Activated T-helper 1 cell treated with Interleukin-2 at 50 U/mL for 16 hours (primary cell): ENCODE results near the gene CARTPT.

ENCODE experiments used
- DNase-seq: peaks from one replicate; pipeline ENCODE4 v3.0.0-alpha.2; 2020; ENCODE audit warnings: low read depth

The CARTPT gene

DNA sequence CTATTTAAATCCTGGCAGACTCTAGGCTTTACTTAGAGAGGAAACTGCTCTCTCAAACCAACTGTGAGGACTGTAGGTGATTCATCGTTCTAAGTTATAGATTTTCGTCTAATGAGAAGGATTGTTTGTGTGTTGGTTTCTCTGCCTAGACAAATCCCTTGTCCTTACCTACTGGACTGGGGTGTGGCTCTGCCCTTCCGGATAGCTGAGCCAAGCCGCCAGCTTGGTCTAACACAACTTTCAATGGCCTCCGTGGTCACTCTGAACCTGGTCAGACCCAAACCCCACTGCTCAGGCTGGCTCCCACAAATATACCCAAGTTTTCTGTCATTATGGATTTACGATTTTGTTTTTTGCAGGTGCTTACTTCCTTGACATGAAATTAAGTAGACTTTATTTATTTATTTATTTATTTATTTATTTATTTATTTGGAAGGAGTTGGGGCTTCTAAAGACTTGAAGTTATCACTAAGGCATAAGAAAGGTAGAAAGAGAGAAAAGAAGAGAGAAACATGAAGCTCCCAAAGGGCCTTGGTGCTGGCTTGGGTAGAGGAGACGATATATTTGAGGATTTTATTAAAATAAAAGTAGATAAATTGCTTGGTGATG, 19.0 kb downstream of the CARTPT start:
- DNase-seq = no peak

DNA sequence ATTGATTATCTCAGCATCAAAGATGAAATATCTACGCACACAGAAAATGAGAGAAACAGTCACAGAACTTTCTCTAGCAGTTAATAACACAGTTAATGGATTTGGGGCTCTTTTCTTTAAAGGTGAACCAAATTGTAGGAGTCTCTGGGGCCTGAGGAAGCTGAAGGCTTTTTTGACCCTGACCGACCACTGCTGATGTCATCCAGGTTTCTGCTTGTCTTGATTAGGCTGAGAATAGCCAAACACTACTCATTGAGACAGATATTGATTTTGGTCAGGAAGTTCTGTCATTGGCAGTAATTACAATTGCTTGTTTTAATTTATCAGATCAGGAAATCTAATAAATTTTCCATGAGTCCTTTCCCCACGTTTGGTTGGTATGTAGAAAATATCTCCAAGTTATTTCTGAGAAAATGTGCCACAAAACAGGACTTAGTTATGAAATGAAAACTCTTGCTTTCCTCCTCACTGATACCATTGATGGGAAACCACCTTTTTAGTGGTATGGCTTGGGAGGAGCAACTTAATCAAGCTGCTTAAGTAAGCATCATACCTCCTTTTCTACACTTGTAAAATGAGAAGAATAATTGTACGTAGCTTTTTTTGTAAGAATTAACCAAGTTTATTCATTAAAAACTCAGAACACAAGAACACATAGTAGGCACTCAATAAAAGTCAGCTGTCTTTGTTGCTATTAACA, 19.7 kb downstream of the CARTPT start:
- DNase-seq = no peak

DNA sequence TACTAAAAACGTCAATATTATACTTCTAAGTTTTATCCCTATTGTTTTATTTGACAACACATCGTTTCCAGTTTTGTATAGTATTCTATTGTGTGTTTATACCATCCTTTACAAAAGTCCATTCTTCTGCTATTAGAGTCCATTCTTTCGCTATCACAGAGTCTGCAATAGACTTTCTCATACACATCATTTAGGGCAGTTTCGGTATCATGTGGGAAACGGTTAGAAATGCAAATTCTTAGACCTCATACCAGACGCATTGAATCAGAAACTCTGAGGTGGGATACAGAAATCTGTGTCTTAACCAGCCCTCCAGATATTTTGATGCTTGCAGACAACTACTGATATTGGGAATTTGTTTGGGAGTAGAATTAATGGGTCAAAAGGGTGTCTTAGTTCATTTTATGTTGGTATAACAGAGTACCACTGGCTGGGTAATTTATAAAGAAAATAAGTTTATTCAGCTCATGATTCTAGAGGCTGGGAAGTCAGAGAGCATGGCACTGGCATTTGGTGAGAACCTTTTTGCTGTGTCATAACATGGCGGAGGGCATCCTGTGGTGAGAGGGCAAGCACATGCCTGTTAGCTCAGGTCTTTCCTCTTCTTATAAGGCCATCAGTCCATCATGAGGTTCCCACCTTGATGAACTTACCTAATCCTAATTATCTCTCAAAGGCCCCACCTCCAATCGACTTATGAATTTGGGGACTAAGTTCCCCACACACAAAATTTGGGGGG, 21.1 kb downstream of the CARTPT start:
- DNase-seq = no peak

DNA sequence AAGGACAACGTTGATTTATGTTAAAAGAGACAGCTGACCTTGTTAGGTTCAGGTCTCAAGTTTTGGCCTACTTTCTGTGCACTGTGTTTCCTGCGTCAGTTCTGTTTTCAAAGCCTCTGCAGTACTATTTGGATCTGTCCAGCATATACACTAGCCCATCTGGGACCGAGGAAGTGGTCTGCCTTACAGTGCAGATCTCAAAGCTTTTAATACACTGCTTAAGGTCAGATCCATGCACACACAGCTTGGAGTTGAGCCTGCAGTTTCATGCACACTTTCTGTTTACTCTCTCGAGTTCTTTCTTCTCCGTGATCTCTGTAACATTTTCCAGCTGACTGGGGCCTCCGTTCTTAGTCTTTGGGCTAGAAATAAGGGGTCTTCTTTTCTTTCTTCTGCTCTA, 24.1 kb downstream of the CARTPT start:
- DNase-seq = no peak

DNA sequence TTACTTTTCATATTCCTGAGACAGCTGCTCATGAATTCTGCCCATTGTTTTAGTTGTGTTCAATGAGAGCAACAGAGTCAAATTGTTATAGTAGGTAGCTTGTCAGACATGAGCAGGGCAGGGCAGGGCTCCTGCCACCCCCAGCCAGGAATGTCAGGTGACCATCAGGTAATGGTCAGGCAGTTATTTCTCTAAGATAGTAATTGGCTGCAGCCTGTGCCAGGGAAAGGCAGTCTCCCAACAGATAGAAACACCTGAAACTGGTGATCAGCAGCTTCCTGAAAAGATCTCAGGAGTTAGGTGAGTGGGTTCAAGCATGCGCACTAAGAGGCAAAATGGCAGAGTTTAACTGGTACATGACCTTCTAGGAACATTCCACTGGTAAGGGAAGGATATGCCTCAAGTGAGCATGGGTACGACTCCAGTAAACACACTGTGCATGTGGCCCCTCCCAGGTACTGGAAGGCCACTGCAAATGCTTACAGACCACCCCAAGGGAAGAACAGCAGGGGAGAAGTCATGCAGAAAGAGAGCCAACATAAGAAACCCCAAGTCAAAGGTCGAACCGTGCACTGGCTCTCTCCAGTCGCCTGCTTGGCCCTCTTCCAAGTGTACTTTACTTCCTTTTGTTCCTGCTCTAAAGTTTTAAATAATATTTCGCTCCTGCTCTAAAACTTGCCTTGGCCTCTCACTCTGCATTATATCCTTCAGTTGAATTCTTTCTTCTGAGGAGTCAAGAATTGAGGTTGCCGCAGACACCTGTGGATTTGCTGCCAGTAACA, 25.1 kb downstream of the CARTPT start:
- DNase-seq = no peak

DNA sequence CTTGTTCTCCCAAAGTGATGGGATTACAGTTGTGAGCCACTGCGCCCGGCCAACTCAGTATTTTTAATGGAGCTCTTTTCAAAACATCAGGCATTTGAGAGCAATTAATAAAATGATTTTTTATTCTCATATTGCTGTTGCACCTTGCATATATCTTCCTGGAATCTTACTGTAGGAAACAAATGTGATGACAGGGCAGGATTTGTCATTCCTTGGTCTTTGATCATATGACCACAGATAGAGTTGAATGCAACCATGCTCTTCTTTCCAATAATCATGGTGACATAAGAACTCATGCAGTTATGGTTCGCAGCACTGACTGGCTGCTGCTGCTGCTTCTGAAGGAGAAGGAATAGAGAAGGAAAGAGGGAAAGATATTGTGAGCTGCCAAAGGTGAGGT, 28.1 kb downstream of the CARTPT start:
- DNase-seq = no peak

DNA sequence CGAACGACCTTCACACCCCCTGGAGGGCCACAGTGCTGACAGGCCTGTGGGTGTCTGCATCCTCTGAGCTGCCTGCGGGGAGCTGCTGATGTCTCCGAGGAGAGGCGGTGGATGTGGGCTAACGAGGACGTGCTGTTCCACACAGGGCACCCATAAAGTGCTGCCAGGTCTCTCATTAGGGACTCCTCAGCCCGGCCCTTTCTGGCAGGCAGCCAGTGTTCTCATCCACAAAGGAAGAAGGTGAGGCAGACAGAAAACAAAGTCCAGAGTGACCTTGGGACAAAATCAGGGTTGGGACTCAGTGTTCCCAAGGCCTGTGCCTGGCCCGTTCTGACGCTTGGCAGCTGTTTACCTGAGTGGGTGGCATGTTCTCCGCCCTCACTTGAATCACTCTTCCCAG, 29.3 kb downstream of the CARTPT start:
- no peak for DNase-seq

DNA sequence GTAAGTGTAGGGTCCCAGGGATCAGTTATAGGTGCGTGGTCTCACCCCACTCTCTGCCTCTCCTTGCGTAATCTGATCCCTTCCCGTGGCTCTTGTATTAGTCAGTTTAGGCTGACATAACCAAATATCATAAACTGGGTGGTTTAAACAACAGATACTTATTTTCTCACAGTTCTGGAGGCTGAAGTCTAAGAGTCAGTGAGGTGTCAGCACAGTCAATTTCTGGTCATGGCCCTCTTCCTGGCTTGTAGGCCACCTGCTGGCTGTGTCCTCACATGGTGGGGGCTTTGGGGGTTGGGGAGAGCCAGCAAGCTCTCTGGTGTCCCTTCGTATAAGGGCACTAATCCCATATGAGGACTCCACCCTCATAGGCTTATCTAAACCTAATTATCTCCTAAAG, 32.3 kb downstream of the CARTPT start:
- DNase-seq = no peak

DNA sequence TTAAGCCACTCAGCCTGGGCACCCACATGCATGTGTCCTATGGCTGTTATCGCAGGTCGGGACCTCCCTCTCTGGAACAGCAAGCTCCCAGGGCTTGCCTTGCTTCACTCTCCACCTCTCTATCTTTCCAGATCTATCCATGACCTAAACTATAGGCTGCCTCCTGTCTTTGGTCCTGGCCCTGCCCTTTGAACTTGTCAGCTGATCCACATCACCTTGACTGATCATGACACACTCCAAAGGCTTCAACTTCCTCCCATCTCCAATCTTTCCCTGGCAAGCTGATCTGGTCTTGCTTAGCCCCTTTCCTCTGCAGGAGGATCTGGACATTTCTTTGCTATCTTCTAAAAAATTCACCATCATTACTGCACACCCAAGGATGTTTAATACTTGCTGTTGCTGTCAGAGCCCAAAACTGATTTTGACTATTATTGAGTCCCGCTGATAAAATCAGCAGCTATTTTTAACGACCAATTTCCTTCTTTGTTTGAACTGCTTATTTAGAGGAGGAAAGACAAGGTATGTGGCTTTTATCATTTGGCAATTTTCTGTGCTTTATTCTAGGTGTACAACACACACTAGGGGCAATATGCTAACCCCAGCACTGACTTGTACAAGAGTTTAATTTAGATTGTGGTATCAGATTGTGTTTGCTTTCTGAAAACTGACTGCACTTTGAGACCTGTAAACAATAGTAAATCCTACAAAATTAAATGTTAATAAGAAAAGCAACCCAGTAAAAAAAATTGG, 33.5 kb downstream of the CARTPT start:
- no peak for DNase-seq

DNA sequence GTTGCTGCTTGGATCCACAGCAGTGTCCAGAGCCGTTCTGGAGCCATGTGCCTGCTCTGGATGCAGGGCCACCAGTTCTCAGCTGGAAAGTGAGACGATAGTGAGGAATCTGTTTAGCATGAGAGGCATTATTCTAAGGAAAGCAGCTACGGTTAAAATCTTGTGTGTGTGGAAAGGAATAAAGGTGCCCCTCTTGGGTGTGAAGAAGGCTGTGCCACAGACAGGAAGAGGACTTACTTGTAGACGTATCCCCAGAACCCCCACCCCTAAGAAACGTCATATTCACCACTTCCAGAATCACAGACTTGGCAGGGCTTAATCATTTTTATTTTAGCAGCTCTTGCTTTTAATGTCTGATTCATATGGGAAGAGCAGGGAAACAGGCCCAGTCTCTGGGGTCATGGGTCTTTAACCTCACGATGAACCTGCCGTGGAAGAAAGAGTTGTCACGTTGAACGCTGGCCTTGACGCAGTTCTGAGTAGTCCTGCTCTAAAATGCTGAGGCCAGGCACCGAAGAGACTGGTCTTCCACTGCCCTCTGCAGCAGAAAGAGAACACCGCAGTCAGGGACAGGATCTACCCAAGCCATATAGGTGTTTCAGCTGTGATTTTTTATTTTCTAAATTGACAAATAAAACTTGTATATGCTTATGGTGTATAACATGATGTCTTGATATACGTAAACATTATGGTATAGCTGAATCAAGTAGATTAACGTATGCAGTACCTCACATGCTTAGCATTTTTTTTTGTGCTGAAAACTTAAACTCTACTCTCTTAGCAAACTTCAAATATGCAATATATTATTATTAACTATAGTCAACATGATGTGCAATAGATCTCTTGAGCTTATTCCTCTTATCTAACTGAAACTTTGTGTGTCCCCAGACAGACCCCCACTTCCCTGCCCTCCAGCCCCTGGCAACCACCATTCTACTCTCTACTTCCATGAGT, 38.8 kb downstream of the CARTPT start:
- peak; percentile 4 for DNase-seq

DNA sequence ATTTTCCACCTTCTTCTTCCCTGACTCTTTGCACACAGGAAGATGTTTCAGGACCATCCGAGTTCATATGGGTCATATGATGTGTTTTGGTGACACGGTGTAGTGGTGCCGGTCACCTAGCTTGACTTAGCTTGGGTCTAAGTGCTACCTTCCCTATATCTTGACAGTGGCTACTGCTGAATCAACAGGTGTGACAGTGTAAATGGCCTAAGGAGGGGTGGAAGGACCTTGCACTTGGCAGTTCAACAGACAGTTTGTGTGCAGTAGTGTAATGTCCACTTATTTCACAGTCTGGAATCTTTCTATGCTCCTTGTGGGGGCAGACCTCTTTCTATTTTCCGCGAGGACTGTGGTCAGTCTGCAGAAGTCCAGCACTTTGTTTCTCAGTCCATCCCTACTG, 43.8 kb downstream of the CARTPT start:
- DNase-seq = no peak

DNA sequence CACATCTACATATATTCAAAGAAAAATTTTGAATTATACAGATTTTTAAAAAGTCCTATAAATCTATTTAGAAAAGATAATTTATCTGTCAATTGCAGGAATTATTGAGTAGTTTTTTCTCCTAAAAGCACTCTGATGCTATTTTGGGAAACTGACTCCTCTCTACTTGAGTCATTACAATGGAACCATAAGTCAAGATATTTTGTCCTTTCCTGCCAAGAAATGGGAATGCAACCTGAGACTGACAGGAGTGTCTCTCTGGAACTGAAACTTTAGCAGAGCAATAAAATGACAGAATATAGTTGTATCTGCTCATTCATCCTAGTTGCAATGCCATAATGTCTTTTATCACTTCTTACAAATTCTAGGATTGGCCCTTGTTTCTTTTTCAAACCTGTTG, 48.6 kb downstream of the CARTPT start:
- DNase-seq = no peak

DNA sequence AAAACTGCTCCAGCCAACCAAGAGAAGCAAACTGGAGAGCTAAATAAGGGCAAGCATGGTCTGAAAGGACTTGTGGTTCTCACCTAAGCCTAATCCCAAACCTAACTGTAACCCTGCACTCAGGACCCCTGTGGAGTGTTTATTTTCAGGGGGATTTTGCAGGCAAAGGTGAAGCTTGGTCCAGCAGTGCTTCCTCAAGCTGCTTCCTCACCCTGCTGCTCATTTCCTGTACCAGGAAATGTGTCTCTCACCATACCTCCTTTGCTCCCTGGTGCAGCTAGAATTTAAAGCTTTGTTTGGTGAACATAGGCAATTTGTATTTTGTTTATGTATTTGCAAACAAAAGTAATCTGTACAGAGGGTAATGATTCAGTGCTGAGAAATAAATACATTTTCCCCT, 50.2 kb downstream of the CARTPT start:
- no peak for DNase-seq

DNA sequence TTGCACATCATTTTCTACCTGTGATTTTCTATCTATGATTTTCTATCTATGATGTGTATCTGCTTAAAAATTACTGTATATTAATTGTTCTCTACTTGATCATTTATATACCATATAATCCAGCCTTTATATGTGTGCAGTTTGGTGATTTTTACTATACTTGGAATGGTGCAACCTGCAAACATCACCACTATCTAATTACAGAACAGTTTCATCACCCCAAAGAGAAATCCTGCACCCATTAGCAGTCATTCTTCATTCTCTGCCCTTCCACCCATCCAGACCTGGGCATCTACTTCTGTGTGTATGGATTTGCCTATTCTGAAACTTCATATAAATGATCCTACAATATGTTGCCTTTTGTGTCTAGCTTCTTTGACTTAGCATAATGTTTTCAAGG, 51.3 kb downstream of the CARTPT start:
- DNase-seq = no peak
